CD4-positive, alpha-beta T cell (primary cell): Measurements from ENCODE around the gene ADGRG3. TPM values are rescaled to one million over a fixed set of nuclear protein-coding genes. Genes with fewer than 3 reads are reported as not detected.

Source experiments
- ATAC-seq: fragments of 200-7000 bp; cut with Tn5 transposase; one replicate; pipeline ENCODE4 v1.10.0; 2022; ENCODE audit warnings: mild to moderate bottlenecking; ENCODE audit not compliant: poor library complexity
- CTCF ChIA-PET: fragments of 350-600 bp; sonication (Branson Sonifier 250); formaldehyde crosslinking; loops from one replicate; lab custom pipeline; 2021; ENCODE audit warnings: antibody characterized with exemption, inconsistent platforms; lab: Charles Lee
- POLR2A ChIA-PET: fragments of 350-600 bp; sonication (Branson Sonifier 250); formaldehyde crosslinking; loops from one replicate; lab custom pipeline; 2021; ENCODE audit warnings: antibody characterized with exemption, inconsistent platforms; lab: Charles Lee
- DNase-seq, 14 experiments: peaks; one replicate each; pipeline ENCODE4 v3.0.0-alpha.2; 2013 to 2020; ENCODE audit warnings: mixed read lengths in 2 of 14
- H3K27ac ChIP-seq, 2 donors: one replicate each; pipeline versions ENCODE4 v1.5.1 to v1.7.0; 2013; ENCODE audit warnings: low read length in 2 of 2, low read depth in 1 of 2, mild to moderate bottlenecking in 1 of 2
- H3K27me3 ChIP-seq, 2 experiments: 1 replicate in 1 of 2; 2 replicates in 1 of 2; pipeline versions ENCODE4 v1.6.1 to v1.7.0; 2013; ENCODE audit warnings: low read length in 2 of 2, control low read depth in 1 of 2, mild to moderate bottlenecking in 1 of 2, moderate library complexity in 1 of 2; ENCODE audit not compliant: insufficient read depth in 2 of 2, control insufficient read depth in 1 of 2
- H3K36me3 ChIP-seq: one replicate; pipeline ENCODE4 v1.6.1; 2013; ENCODE audit warnings: low read length, control low read depth; ENCODE audit not compliant: insufficient read depth
- H3K4me1 ChIP-seq: one replicate; pipeline ENCODE4 v1.6.1; 2013; ENCODE audit warnings: low read length, control low read depth; ENCODE audit not compliant: insufficient read depth
- H3K4me3 ChIP-seq: one replicate; pipeline ENCODE4 v1.5.1; 2013; ENCODE audit warnings: mild to moderate bottlenecking, low read length, moderate library complexity
- H3K9me3 ChIP-seq, 2 experiments: 1 replicate in 1 of 2; 2 replicates in 1 of 2; pipeline versions ENCODE4 v1.6.1 to v1.7.0; 2013; ENCODE audit warnings: low read length in 2 of 2, mild to moderate bottlenecking in 2 of 2, control low read depth in 1 of 2, moderate library complexity in 1 of 2; ENCODE audit not compliant: control insufficient read depth in 1 of 2, insufficient read depth in 1 of 2
- H3K27ac Mint-ChIP-seq: one replicate; pipeline ENCODE4 v1.8.0; 2020; ENCODE audit warnings: mixed read lengths
- H3K27me3 Mint-ChIP-seq: one replicate; pipeline ENCODE4 v1.8.0; 2021; ENCODE audit warnings: mixed read lengths
- H3K36me3 Mint-ChIP-seq: one replicate; pipeline ENCODE4 v1.8.0; 2021; ENCODE audit warnings: low read depth, mixed read lengths
- H3K4me1 Mint-ChIP-seq: one replicate; pipeline ENCODE4 v1.8.0; 2021; ENCODE audit warnings: low read depth, mixed read lengths
- H3K4me3 Mint-ChIP-seq: one replicate; pipeline ENCODE4 v1.8.0; 2020; ENCODE audit warnings: mild to moderate bottlenecking, mixed read lengths
- H3K9me3 Mint-ChIP-seq: one replicate; pipeline ENCODE4 v1.8.0; 2020; ENCODE audit warnings: mixed read lengths
- CTCF ChIP-seq: fragments of 200-600 bp; IDR thresholded peaks from one replicate; pipeline ENCODE4 v1.8.0; 2022; ENCODE audit warnings: antibody characterized with exemption, mild to moderate bottlenecking
- intact Hi-C, 2 experiments: fragments of 100-400 bp; cut with DNase I in 1 of 2; cut with micrococcal nuclease in 1 of 2; formaldehyde crosslinking; loops; one replicate each; pipeline versions ENCODE4 v1.15.1 to v1.9.0; 2023 to 2025; cut with DNase I, micrococcal nuclease
- total RNA-seq, 174 experiments: library from RNA in 2 of 174; stranded (reverse) in 2 of 174; gene quantifications; one replicate each; pipeline ENCODE4 v1.2.3 and lab custom pipeline; 2021 to 2026

Gene ADGRG3
- total RNA-seq, 2 experiments from 2014 or later, result 0.28 TPM; not detected in 1

- DNase-seq (peak in 1 of 14 experiments; percentile 24), ATAC-seq (no peak)
- CTCF ChIA-PET, result no interaction called here
- TF ChIP-seq CTCF, result no peak
- POLR2A ChIA-PET, result no interaction called here
- Mint-ChIP-seq H3K27ac (no peak overlapping the region), H3K9me3 (no peaks in the 10 kb centered on the region), H3K36me3 (no peaks in the 10 kb centered on the region), H3K4me1 (peaks cover 6% of the 10 kb centered on the region), H3K4me3 (no peak overlapping the region), H3K27me3 (no peaks in the 10 kb centered on the region)
- H3K36me3 ChIP-seq, result no peaks in the 10 kb centered on the region
- intact Hi-C loops, result no loop called here
- H3K4me1 ChIP-seq, result peaks cover 29% of the 10 kb centered on the region
- H3K9me3 ChIP-seq, result no peaks in the 10 kb centered on the region
- no peaks in the 10 kb centered on the region for H3K27me3 ChIP-seq
- H3K27ac ChIP-seq, result no peak overlapping the region
- no peak overlapping the region for H3K4me3 ChIP-seq
Measured at GRCh38 chr16:57656342-57656955, 11.7 kb upstream of the ADGRG3 start.

GRCh38 chr16:57657228-57657627 lies 10.9 kb upstream of the ADGRG3 start:
- TF ChIP-seq CTCF, result no peak
- Histone ChIP-seq H3K4me3 (no peak overlapping the region), H3K36me3 (no peaks in the 10 kb centered on the region), H3K27me3 (no peaks in the 10 kb centered on the region), H3K9me3 (no peaks in the 10 kb centered on the region), H3K4me1 (peaks cover 21% of the 10 kb centered on the region), H3K27ac (no peak overlapping the region)
- no peaks in the 10 kb centered on the region for H3K27me3 Mint-ChIP-seq
- no peak overlapping the region for H3K27ac Mint-ChIP-seq
- intact Hi-C loops, result no loop called here
- ChIA-PET CTCF (no interaction called here), POLR2A (no interaction called here)
- ATAC-seq (no peak), DNase-seq (no peak)
- H3K9me3 Mint-ChIP-seq, result no peaks in the 10 kb centered on the region
- H3K4me1 Mint-ChIP-seq, result no peaks in the 10 kb centered on the region
- H3K4me3 Mint-ChIP-seq, result no peak overlapping the region
- H3K36me3 Mint-ChIP-seq, result no peaks in the 10 kb centered on the region

GRCh38 chr16:57658130-57658877 lies 9.8 kb upstream of the ADGRG3 start:
- Mint-ChIP-seq H3K4me3 (no peak overlapping the region), H3K9me3 (no peaks in the 10 kb centered on the region), H3K27ac (no peak overlapping the region), H3K4me1 (no peaks in the 10 kb centered on the region), H3K36me3 (no peaks in the 10 kb centered on the region), H3K27me3 (no peaks in the 10 kb centered on the region)
- Histone ChIP-seq H3K9me3 (no peaks in the 10 kb centered on the region), H3K27ac (no peak overlapping the region), H3K4me3 (no peak overlapping the region), H3K4me1 (peaks cover 15% of the 10 kb centered on the region), H3K27me3 (no peaks in the 10 kb centered on the region), H3K36me3 (no peaks in the 10 kb centered on the region)
- no peak for TF ChIP-seq CTCF
- ChIA-PET CTCF (no interaction called here), POLR2A (no interaction called here)
- intact Hi-C loops, result no loop called here
- no peak for ATAC-seq
- no peak for DNase-seq
